GM18502 (cell line): ENCODE data around the gene KLK15.
"Not testable (repeated sequence)": the region's sequence is repeated elsewhere in the genome, so short reads cannot be mapped to it uniquely, and the experiment has no call there.

Experiments
- ATAC-seq: cut with Tn5 transposase; IDR thresholded peaks from one replicate; pipeline ENCODE4 v1.9.1; 2021; ENCODE audit warnings: mild to moderate bottlenecking; ENCODE audit not compliant: unreplicated experiment, poor library complexity

The KLK15 gene

DNA sequence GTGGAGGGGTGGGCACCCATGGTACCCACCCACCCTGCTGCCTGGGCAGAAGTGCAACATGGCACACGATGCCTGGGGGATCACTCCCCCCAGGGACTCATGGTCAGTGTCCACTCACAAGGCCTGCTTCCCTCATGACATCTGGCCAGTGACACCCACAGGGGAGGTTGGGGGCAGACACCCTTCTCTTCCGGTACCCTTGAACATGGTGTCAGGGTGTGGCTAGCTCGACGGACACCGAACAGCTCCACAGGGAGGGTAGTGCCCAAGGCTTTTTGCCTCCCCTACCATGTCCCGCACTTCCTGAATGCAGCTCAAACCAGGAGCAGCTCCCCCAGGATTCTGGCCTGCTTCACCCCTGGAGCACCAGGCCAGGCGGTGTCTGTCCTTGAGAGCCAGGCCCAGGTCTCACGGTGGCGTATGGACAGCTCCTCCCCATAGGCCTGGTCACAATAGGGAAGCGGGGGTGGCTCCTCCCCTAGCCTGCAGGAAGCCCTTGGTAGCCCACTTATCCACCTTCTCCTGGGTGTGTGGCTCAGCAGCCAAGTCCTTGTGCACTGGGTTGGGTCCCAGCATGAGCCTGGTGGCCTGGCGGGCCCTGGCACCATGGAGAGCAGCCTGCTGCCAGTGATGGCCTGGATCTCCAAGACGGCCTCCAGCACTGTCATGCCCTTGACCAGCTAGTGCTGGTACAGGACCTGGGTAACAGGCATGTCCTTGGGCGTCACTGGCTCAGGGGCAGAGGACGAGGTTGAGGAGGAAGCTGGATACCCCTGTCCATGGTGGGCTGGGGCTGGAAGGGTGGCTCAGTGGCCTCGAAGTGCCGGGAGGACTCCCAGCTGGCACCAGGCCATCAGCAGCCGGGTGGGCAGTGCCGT lies 35.4 kb downstream of the KLK15 start:
- ATAC-seq: no peak

DNA sequence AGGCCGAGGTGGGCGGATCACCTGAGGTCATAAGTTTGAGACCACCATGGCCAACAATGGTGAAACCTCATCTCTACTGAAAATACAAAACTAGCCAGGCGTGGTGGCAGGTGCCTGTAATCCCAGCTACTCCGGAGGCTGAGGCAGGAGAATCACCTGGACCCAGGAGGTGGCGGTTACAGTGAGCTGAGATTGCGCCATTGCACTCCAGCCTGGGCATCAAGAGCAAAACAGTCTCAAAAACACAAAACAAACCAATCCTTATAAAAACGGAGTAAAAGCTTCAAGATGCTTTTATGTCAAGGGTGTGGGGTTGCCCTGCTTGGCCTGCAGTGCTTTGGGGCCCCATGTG lies 36.0 kb downstream of the KLK15 start:
- no peak for ATAC-seq

DNA sequence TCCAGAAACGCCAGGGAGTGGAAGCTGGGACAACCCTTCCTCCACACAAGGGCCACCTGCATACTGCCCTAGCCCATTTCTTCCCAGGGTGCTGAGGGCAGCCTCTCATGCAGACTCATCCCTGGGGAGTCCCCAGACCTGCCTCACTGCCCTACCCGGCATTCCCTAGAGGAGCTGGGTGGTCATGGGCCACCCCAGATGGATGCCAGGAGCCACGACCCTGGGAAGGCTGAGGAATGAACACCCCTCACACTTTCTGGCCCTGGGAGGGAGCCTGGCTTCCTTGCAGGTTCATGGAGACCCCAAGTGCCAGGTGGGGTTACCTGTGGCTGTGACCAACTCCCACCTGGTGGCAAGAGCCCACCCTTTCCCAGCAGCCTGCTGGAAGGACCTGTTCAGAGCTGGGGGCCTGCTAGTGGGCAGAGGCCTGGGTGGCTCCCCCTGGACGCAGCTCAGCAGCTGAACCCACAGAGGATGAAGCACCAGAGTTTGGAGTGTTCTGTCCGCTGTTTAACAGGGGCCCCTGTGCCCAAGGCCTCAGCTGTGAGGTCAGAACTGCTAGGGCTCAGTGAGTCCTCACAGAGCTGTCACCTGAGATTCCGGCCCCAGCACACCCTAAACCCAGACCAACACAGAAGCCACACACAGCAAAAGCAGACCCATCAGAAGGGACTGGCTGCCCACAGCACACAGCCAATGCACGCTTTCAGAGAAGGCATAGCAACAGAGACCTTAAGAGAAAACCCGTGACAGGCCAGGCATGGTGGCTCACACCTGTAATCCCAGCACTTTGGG lies 36.5 kb downstream of the KLK15 start:
- ATAC-seq: no peak

DNA sequence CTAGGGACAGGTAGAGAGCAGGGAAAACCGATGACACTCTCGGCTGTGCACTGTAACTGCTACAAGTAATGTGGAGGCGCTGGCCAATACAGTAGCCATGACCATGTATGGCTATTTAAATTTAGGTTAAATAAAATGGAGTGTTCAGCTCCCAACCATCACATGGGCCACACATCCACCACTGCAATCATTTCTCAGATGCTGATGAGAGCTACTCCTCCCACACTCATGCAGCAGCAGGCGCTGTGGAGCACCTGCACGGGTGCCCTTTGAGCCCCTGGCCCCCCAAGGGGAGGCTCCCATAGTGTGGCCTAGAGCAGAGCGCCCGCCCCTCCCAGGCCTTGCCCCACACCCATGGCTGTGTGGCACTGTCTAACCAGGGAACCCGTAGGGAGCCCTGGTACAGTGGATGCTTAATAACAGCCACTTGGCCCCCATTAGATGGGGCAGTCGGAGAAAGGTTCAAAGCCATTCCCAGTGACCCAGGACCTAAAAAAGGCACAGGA lies 37.2 kb downstream of the KLK15 start:
- no peak for ATAC-seq

DNA sequence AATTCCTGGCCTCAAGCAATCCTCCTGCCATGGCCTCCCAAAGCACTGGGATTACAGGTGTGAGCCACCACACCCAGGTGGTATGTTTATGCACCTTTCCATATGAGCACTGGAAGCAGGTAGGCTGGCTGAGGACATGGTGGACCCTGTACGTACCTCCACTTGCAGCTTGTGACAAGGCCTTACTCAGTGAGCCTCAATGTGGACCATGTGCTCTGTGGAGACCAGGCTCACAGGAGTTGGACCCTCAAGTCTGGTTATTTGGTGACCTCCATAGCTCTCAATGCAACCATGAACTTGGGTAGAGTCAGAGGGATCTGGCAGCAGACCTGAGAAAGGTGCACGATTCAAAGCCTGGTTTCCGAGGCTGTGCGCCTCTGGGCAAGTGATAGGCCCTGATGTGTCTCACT lies 37.7 kb downstream of the KLK15 start:
- ATAC-seq: no peak

DNA sequence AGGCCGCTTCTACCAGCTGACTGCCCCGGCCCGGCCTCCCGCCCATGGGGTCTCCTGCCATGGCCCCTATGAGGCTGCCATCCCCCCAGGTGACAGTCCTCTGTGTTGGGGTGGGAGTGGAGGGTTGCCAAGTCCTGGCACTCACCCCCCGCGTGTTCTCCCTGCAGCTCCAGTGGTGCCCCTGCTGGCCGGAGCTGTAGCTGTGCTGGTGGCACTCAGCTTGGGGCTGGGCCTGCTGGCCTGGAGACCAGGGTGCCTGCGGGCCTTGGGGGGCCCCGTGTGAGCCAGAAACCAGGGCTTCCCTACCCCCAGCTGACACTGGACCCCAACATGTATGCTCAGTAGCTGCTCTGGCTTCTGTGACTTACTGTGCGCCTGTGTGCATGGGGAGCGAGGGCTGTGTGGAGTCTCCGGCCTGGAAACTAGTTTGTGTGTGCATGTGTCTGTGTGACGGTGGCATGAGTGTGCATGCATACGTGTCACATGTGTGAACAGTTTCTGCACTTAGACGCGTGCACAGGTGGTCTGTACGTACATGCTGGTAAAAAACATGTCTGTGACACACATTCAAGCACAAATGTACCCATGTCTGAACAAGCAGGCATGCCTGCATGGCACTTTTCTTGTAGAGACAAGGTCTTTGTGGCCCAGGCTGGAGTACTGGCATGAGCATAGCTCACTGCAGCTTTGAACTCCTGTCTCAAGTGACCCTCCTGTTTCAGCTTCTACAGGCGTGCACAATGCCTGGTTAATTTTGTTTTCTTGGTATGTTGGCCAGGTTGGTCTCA lies 38.3 kb downstream of the KLK15 start:
- ATAC-seq: no peak

DNA sequence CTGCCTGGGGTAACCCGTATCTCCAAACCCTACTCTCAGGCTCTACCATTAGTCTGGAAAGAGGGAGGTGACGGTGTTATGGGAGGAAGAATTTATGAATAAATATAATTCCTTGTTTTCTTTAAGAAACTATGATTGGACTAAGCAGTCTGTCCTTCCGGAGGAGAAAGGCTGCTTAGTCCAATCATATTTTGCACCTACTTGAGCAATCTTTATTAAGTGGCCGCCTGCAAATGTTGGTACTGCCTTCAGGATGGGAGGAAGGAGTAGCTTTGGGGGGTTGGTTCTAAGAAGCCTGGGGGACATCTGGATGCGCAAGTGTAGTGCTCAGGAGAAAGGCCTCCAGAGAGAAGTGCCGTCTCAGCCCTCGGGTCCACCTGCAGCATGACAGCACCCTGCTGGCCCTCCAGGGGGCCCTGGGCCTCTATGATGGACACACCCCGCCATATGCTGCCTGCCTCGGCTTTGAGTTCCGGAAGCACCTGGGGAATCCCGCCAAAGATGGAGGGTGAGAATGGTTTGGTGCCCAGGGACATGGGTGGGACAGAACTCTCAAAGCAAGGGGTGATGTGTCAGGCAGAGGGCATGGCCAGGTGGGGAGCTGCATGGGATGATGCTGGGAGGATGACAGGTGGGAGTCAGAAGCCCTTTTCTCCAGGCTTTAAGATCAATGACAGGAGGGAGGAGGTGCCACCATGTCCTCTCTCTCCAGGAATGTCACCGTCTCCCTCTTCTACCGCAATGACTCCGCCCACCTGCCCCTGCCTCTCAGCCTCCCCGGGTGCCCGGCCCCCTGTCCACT lies 39.1 kb downstream of the KLK15 start:
- ATAC-seq: no peak

DNA sequence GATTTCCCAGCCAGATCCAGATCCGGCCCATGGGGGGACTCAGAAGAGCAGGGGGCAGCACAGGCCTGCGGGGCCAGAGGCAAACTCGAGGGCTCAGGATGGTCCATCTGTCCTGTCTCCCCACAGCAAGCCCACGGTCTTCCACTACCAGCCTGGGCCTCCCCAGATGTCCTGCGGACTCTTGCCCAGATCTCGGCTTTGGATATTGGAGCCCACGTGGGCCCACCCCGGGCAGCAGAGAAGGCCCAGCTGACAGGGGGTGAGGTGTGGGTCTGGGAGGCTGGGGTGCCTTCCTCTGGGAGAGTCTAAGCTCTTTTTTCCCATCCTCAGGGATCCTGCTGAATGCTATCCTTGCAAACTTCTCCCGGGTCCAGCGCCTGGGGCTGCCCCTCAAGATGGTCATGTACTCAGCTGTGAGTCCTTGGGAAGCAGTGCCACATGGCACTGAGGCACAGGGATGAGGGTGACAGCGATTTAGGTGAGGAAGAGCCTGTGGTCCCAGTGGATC lies 39.8 kb downstream of the KLK15 start:
- no peak for ATAC-seq

DNA sequence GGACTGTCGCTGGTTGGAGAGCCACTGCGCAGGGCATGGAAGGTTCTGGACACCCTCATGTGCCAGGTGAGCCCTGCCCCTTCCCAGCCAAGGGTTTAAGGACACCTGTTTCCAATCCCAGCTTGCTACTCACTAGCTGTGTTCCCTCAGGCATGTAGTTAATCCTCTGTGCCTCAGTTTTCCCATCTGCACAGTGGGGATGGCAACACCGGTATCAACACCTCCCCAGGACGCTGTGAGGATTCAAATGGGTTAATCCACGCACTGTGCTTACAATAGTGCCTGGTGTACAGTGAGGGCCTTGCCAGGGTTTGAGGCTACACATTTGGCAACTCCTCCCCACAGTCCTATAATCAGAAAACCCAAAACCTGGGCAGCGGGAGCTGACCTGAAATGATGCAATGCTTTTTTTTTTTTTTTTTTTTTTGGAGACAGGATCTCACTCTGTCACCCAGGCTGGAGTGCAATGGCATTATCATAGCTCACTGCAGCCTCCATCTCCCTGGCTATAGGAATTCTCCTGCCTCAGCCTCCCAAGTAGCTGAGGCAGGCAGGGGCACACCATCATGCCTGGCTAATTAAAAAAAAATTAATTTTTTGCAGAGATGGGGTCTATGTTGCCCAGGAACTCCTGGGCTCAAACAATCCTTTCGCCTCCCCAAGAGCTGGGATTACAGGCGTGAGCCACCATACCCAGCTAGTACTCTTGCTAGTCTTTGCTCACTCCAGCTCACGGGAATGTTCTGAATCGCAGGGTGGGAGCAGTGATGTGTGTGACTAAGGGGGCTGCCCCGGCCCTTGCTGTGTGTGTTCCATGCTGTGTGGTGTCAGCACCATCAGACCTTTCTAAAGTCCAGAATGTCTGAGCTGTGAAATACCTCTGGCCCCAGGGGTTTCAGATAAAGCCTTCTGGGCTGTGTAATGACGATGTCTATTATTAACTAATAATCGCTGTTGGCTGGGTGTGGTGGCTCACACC lies 40.8 kb downstream of the KLK15 start:
- ATAC-seq: no peak

DNA sequence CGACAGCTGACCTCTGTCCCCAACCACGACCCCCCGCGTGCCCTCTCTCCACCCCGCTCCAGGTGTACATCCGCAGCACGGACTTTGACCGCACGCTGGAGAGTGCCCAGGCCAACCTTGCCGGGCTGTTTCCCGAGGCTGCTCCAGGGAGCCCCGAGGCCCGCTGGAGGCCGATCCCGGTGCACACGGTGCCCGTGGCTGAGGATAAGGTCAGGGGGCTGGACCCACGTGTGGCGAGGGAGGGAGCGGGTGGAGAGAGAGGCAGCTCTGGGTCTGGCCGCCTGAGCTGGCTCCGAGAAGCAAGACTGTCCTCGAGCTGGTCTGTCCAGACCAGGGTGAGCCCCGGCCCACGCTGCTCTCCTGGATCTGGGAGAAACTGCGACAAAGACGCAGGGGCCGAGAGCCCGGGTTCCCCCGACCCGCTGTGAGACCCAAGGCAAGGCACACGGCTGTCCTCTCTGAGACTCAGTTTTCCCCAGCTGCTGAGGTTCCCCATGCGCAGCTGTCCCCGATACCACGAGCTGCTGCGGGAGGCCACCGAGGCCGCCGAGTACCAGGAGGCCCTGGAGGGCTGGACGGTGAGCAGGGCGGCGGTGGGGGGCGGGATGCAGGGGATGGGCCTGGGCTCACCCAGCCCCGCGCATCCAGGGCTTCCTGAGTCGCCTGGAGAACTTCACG lies 41.6 kb downstream of the KLK15 start:
- no peak for ATAC-seq

DNA sequence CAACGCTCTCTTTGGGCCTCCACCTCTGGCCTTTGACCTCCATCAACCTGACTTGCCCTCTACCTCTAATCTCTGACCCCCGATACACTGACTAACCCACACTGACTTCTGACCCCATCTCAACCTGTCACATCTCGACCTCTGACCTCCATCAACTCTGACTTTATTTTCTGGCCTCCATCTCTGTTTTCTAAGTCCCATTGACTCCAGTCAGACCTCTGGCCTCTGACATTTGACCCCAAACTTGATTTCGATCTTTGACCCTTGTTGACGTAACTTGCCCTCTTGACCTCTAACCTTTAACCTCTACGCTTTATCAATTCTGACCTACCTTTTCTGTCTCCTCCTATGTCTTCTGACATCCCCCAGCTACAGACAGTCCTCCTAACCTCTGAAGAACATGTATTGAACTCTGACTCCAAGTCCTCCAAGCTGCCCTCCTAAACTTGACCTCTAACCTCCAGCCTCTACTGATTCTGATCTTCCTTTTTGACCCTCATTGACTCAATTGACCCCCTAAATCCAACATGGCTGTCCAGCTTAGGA lies 42.4 kb downstream of the KLK15 start:
- ATAC-seq: no peak

DNA sequence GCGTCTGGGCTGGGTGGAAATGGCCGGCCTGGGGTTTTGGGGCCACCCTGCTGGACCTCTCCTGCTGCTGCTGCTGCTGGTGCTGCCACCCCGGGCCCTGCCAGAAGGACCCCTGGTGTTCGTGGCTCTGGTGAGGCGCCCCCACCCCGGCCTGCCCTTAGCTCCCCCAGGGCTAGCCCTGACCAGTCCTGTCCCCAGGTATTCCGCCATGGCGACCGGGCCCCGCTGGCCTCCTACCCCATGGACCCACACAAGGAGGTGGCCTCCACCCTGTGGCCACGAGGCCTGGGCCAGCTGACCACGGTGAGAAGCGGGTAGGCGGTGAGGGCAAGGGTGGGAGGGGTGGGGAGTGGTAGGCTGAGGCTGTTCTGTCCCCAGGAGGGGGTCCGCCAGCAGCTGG lies 43.0 kb downstream of the KLK15 start, which contains the start of gene ACP4:
Gene ACP4, plus strand, starts transcription at position 20 of the 400 bp plus-strand sequence. Its CDS starts 0 bp downstream, at position 20.
- no peak for ATAC-seq

DNA sequence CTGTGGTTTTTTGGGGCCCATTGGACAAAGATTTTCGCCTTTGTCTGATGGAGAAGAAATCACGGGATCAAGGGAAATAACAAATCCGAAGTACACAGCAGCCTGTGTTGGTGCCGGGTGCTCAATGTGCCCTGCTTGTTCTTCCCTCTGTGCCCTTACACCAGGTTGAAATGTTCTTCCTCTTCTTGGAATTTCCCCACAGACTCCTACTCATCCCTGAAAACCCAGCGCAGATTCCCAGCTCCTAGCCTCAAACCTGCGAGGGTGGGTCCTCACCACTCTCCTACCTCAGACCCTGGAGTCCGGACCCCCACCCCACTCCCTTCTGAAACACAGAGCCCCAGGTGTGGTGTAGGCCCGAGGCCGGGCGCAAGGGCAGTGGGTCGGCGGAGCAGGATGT lies 48.0 kb downstream of the KLK15 start:
- ATAC-seq: no peak

DNA sequence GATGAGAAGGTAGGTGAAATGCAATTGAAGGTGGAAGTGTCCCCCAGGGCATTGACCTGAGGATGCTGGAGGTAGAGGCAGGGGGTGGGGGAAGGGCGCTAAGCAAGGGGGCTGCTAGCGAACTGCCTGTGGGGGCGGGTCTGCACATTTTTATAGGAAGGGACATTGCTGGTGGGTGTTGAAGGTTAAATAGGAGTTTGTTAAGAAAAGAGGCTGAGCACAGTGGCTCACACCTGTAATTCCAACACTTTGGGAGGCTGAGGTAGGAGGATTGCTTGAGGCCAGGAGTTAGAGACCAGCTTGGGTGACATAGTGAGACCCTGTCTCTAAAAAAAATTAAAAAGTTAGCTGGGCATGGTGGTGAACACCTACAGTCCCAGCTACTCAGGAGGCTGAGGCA lies 48.7 kb downstream of the KLK15 start:
- no peak for ATAC-seq

DNA sequence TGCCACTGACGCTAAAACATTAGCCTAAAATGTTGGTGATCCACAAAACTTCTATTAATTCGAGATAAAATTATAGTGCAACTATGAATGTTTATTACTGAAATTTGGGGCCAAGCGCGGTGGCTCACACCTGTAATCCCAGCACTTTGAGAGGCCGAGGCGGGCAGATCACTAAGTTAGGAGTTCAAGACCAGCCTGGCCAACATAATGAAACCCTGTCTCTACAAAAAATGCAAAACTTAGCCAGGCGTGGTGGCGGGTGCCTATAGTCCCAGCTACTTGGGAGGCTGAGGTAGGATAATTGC lies 49.6 kb downstream of the KLK15 start:
- ATAC-seq: not testable (repeated sequence)

DNA sequence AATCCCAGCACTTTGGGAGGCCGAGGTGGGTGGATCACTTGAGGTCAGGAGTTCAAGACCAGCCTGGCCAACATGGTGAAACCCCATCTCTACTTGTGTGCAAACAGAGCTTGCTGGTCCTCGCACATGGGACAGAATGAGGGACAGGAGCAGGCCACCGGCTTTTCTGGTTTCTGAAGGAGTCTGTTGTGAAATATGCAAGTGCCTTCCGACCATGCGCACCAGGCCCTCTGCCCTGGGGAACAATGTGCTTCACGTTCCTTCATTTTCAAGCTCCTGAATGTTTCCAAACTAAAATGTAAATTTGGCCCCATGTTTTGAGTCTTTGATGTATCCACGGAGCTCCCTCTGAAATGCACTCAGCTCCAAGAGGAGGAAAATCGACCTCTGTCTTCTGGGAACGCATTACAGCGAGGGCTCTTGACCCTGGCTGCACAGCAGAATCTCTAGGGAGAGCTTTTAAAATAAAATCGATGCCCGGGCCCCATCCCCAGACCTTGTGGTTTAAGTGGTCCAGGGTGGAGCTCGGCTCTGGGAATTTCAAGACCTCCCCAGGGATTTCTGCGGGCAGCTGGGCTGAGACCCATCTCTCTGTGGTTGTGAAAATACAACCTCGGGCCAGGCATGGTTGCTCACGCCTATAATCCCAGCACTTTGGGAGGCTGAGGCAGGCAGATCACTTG lies 52.5 kb downstream of the KLK15 start:
- no peak for ATAC-seq
